IMR-90 (cell line): Measurements from ENCODE around the gene SLC49A4. TPM values are rescaled to one million over a fixed set of nuclear protein-coding genes. Genes with fewer than 3 reads are reported as not detected.

Source experiments
- ATAC-seq: fragments of 200-7000 bp; cut with Tn5 transposase; 2 replicates; pipeline ENCODE4 v1.9.1; 2020; ENCODE audit warnings: low read depth, mild to moderate bottlenecking, moderate library complexity
- BruUV-seq: library from RNA; stranded (reverse); fragments of 400-500 nt; replicated peaks from 2 replicates; lab custom pipeline; 2021; lab: Mats Ljungman, UMichigan
- CTCF ChIA-PET: fragments of 300-600 bp; formaldehyde crosslinking; extraction: SDS; loops from one replicate; lab custom pipeline; 2021; ENCODE audit warnings: antibody characterized with exemption; lab: Yijun Ruan, JAX
- POLR2A ChIA-PET: fragments of 300-600 bp; sonication (Branson Sonifier 250); formaldehyde crosslinking; loops from one replicate; lab custom pipeline; 2022; ENCODE audit warnings: antibody characterized with exemption; ENCODE audit not compliant: unreplicated experiment; lab: Charles Lee
- DNase-seq: peaks from one replicate; pipeline ENCODE4 v3.0.0; 2013
- H2AFZ ChIP-seq: replicated peaks from 2 replicates; pipeline ENCODE3; 2013; ENCODE audit warnings: low read length, mild to moderate bottlenecking; ENCODE audit not compliant: poor library complexity
- H2AK5ac ChIP-seq: 2 replicates; pipeline ENCODE4 v1.6.1; 2013; ENCODE audit warnings: low read depth, low read length, inconsistent platforms
- H2AK9ac ChIP-seq: replicated peaks from 2 replicates; pipeline ENCODE3; 2013; ENCODE audit warnings: mild to moderate bottlenecking, low read depth, low read length, moderate library complexity; ENCODE audit not compliant: poor library complexity
- H2BK120ac ChIP-seq: 2 replicates; pipeline ENCODE4 v1.6.1; 2013; ENCODE audit warnings: low read depth, low read length, inconsistent platforms
- H2BK15ac ChIP-seq: 3 replicates; pipeline ENCODE4 v1.6.1; 2013; ENCODE audit warnings: low read depth, low read length, inconsistent platforms
- H2BK20ac ChIP-seq: 2 replicates; pipeline ENCODE4 v1.6.1; 2013; ENCODE audit warnings: low read depth, mild to moderate bottlenecking, inconsistent platforms, low read length, moderate library complexity
- H2BK5ac ChIP-seq: 2 replicates; pipeline ENCODE4 v1.6.1; 2013; ENCODE audit warnings: mild to moderate bottlenecking, low read depth, low read length, inconsistent platforms; ENCODE audit not compliant: poor library complexity, severe bottlenecking
- H3K14ac ChIP-seq: replicated peaks from 2 replicates; pipeline ENCODE4 v1.6.1; 2013; ENCODE audit warnings: low read depth, low read length, inconsistent platforms
- H3K18ac ChIP-seq: 2 replicates; pipeline ENCODE4 v1.6.1; 2013; ENCODE audit warnings: low read depth, low read length, control low read depth
- H3K23ac ChIP-seq: 2 replicates; pipeline ENCODE4 v1.6.1; 2013; ENCODE audit warnings: low read depth, low read length, inconsistent platforms
- H3K27ac ChIP-seq: 2 replicates; pipeline ENCODE4 v1.5.1; 2013; ENCODE audit warnings: mild to moderate bottlenecking, control low read depth, low read length; ENCODE audit not compliant: insufficient read depth
- H3K27me3 ChIP-seq: 2 replicates; pipeline ENCODE4 v1.6.1; 2013; ENCODE audit warnings: low read length; ENCODE audit not compliant: control insufficient read depth, insufficient read depth
- H3K36me3 ChIP-seq: 2 replicates; pipeline ENCODE4 v1.6.1; 2013; ENCODE audit warnings: low read length, mixed read lengths; ENCODE audit not compliant: control insufficient read depth, insufficient read depth
- H3K4ac ChIP-seq: 2 replicates; pipeline ENCODE4 v1.6.1; 2013; ENCODE audit warnings: low read depth, low read length, inconsistent platforms
- H3K4me1 ChIP-seq: 2 replicates; pipeline ENCODE4 v1.6.1; 2013; ENCODE audit warnings: low read length, mixed read lengths; ENCODE audit not compliant: control insufficient read depth, insufficient read depth
- H3K4me2 ChIP-seq: 2 replicates; pipeline ENCODE4 v1.6.1; 2013; ENCODE audit warnings: low read depth, mild to moderate bottlenecking, control low read depth, low read length, moderate library complexity
- H3K4me3 ChIP-seq: 2 replicates; pipeline ENCODE4 v1.5.1; 2013; ENCODE audit warnings: low read depth, mild to moderate bottlenecking, control low read depth, low read length, moderate library complexity; ENCODE audit not compliant: insufficient read depth
- H3K56ac ChIP-seq: 2 replicates; pipeline ENCODE4 v1.6.1; 2013; ENCODE audit warnings: low read length, inconsistent platforms; ENCODE audit not compliant: insufficient read depth; ENCODE audit errors: extremely low read depth
- H3K79me1 ChIP-seq, 2 experiments: 2 replicates each; pipeline ENCODE4 v1.6.1; 2013; ENCODE audit warnings: low read length in 2 of 2, inconsistent platforms in 1 of 2, low read depth in 1 of 2
- H3K9ac ChIP-seq: 2 replicates; pipeline ENCODE4 v1.6.1; 2013; ENCODE audit warnings: low read depth, low read length, control low read depth
- H3K9me1 ChIP-seq: 2 replicates; pipeline ENCODE4 v1.6.1; 2013; ENCODE audit warnings: low read length, inconsistent platforms; ENCODE audit not compliant: insufficient read depth
- H3K9me3 ChIP-seq: 2 replicates; pipeline ENCODE4 v1.6.1; 2013; ENCODE audit warnings: low read length; ENCODE audit not compliant: control insufficient read depth, insufficient read depth
- H4K20me1 ChIP-seq: 2 replicates; pipeline ENCODE4 v1.6.1; 2013; ENCODE audit warnings: low read length, inconsistent platforms; ENCODE audit not compliant: insufficient read depth
- H4K5ac ChIP-seq: 2 replicates; pipeline ENCODE4 v1.6.1; 2013; ENCODE audit warnings: mild to moderate bottlenecking, low read depth, low read length, control low read depth
- H4K8ac ChIP-seq, 2 experiments: 2 replicates each; pipeline ENCODE4 v1.6.1; 2013; ENCODE audit warnings: low read depth in 2 of 2, low read length in 2 of 2, control low read depth in 1 of 2, inconsistent platforms in 1 of 2
- H4K91ac ChIP-seq: 2 replicates; pipeline ENCODE4 v1.6.1; 2013; ENCODE audit warnings: low read depth, low read length, inconsistent platforms; ENCODE audit not compliant: insufficient read depth
- CEBPB ChIP-seq: IDR thresholded peaks from 2 replicates; pipeline ENCODE4 v1.6.1; 2012; ENCODE audit warnings: low read depth, low read length, improper control_type of control experiment
- CHD1 ChIP-seq: IDR thresholded peaks from 2 replicates; pipeline ENCODE4 v1.6.1; 2012; ENCODE audit warnings: low read depth, low read length, improper control_type of control experiment
- ELK1 ChIP-seq: fragments of 150-350 bp; IDR thresholded peaks from 2 replicates; pipeline ENCODE4 v1.6.1; 2016; ENCODE audit warnings: low read depth, mild to moderate bottlenecking, low read length, moderate library complexity, borderline replicate concordance
- FOS ChIP-seq: fragments of 150-350 bp; IDR thresholded peaks from 2 replicates; pipeline ENCODE4 v1.6.1; 2016; ENCODE audit warnings: low read depth, low read length
- MAFK ChIP-seq: IDR thresholded peaks from 2 replicates; pipeline ENCODE4 v1.6.1; 2012; ENCODE audit warnings: low read depth, low read length, improper control_type of control experiment
- MAZ ChIP-seq: IDR thresholded peaks from 2 replicates; pipeline ENCODE4 v1.6.1; 2012; ENCODE audit warnings: low read depth, mild to moderate bottlenecking, low read length, improper control_type of control experiment, moderate library complexity, borderline replicate concordance
- MXI1 ChIP-seq: IDR thresholded peaks from 2 replicates; pipeline ENCODE4 v1.6.1; 2012; ENCODE audit warnings: low read depth, mild to moderate bottlenecking, low read length, moderate library complexity, borderline replicate concordance
- NFE2L2 ChIP-seq: fragments of 150-350 bp; IDR thresholded peaks from 2 replicates; pipeline ENCODE4 v1.6.1; 2016; ENCODE audit warnings: low read depth, mild to moderate bottlenecking, low read length
- POLR2A ChIP-seq: IDR thresholded peaks from 2 replicates; pipeline ENCODE4 v1.6.1; 2012; ENCODE audit warnings: mild to moderate bottlenecking, low read depth, low read length
- RAD21 ChIP-seq: IDR thresholded peaks from 2 replicates; pipeline ENCODE4 v1.6.1; 2012; ENCODE audit warnings: low read length, improper control_type of control experiment
- RCOR1 ChIP-seq: IDR thresholded peaks from 2 replicates; pipeline ENCODE4 v1.6.1; 2012; ENCODE audit warnings: mild to moderate bottlenecking, low read length, improper control_type of control experiment; ENCODE audit not compliant: insufficient replicate concordance
- RFX5 ChIP-seq: IDR thresholded peaks from 2 replicates; pipeline ENCODE4 v1.8.0; 2012; ENCODE audit warnings: low read depth, mild to moderate bottlenecking, low read length, moderate library complexity
- USF2 ChIP-seq: fragments of 150-350 bp; IDR thresholded peaks from 2 replicates; pipeline ENCODE4 v1.6.1; 2017; ENCODE audit warnings: mild to moderate bottlenecking, antibody characterized with exemption, low read length, low read depth
- WGBS, 2 experiments: methylation state at CpG; one replicate each; pipeline versions ENCODE4 v1.1.5 to v1.1.7; 2013; ENCODE audit warnings: missing lambda C conversion rate in 2 of 2; ENCODE audit not compliant: insufficient read length in 1 of 2; ENCODE audit errors: extremely low coverage in 2 of 2; 5-methylcytosine and 5-hydroxymethylcytosine counted together
- dilution Hi-C: fragments of 300-500 bp; cut with HindIII; formaldehyde crosslinking; loops from one replicate; pipeline ENCODE4 v1.14.3; 2018; ENCODE audit warnings: low sequenced_read_pairs; ENCODE audit not compliant: unreplicated experiment
- in situ Hi-C: fragments of 300-500 bp; cut with MboI; formaldehyde crosslinking; loops from 3 replicates; pipeline ENCODE4 v1.14.3; 2019; ENCODE audit warnings: low sequenced_read_pairs, inconsistent platforms, mixed read lengths
- intact Hi-C: fragments of 100-400 bp; cut with micrococcal nuclease; formaldehyde crosslinking; loops from 2 replicates; pipeline ENCODE4 v1.10.0; 2022
- polyA plus RNA-seq, 3 experiments: library from polyadenylated mRNA; depleted of rRNA; stranded (reverse); fragments of >200 nt; gene quantifications; 2 replicates each; pipeline ENCODE4 v1.2.3, GENCODE V29; 2012; ENCODE audit warnings: low replicate concordance in 1 of 3
- total RNA-seq: library from RNA; depleted of rRNA; stranded (reverse); fragments of >200 nt; gene quantifications from 2 replicates; pipeline ENCODE4 v1.2.3, GENCODE V29; 2012
- TF ChIP-seq, protein P1 (sequence below): conservative IDR thresholded peaks from 2 replicates; pipeline ENCODE4 v1.5.1; 2012; ENCODE audit warnings: mild to moderate bottlenecking, low read depth, low read length, improper control_type of control experiment

Gene SLC49A4
- total and polyA plus RNA-seq, 2 of the 4 experiments (the other 2 are of a cell fraction), result 6.5 to 6.8 TPM

GRCh38 chr3:122800031-122800430 is 5.2 kb downstream of the SLC49A4 start:
- no peak overlapping the region for H3K4me2 ChIP-seq
- H2BK120ac ChIP-seq, result no peak overlapping the region
- H3K4me3 ChIP-seq, result no peak overlapping the region
- no peak overlapping the region for H2BK5ac ChIP-seq
- no peak overlapping the region for H2AFZ ChIP-seq
- no peak overlapping the region for H2AK5ac ChIP-seq
- no peak overlapping the region for H3K56ac ChIP-seq
- no peak for TF ChIP-seq MAZ
- TF ChIP-seq RFX5, result no peak
- no peak for TF ChIP-seq USF2
- TF ChIP-seq, protein P1, sequence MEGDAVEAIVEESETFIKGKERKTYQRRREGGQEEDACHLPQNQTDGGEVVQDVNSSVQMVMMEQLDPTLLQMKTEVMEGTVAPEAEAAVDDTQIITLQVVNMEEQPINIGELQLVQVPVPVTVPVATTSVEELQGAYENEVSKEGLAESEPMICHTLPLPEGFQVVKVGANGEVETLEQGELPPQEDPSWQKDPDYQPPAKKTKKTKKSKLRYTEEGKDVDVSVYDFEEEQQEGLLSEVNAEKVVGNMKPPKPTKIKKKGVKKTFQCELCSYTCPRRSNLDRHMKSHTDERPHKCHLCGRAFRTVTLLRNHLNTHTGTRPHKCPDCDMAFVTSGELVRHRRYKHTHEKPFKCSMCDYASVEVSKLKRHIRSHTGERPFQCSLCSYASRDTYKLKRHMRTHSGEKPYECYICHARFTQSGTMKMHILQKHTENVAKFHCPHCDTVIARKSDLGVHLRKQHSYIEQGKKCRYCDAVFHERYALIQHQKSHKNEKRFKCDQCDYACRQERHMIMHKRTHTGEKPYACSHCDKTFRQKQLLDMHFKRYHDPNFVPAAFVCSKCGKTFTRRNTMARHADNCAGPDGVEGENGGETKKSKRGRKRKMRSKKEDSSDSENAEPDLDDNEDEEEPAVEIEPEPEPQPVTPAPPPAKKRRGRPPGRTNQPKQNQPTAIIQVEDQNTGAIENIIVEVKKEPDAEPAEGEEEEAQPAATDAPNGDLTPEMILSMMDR, result no peak
- TF ChIP-seq CHD1, result no peak
- TF ChIP-seq FOS, result no peak
- no peak for TF ChIP-seq CEBPB
- TF ChIP-seq ELK1, result no peak
- TF ChIP-seq POLR2A, result no peak
- TF ChIP-seq MXI1, result no peak
- TF ChIP-seq RAD21, result no peak
- no peak for TF ChIP-seq MAFK
- no peak for TF ChIP-seq RCOR1
- no peak for TF ChIP-seq NFE2L2
- WGBS, 2 experiments, result no CpG with 5 or more reads among the region's 1 CpG
- H3K36me3 ChIP-seq, result no peaks in the 10 kb centered on the region
- POLR2A ChIA-PET, result no interaction called here
- ATAC-seq (no peak), DNase-seq (no peak)
- no TSS peak for BruUV-seq
- CTCF ChIA-PET, result no interaction called here
- intact Hi-C loops (no loop called here), dilution Hi-C loops (no loop called here), in situ Hi-C loops (no loop called here)
- H3K27ac ChIP-seq, result no peak overlapping the region
- H4K5ac ChIP-seq, result no peak overlapping the region
- H3K9me1 ChIP-seq, result no peaks in the 10 kb centered on the region
- no peaks in the 10 kb centered on the region; the same call in 1 of the 2 replicates for H3K4me1 ChIP-seq
- no peak overlapping the region for H3K18ac ChIP-seq
- no peak overlapping the region for H3K9ac ChIP-seq
- no peak overlapping the region for H2AK9ac ChIP-seq
- H3K79me1 ChIP-seq, result peaks cover 9 to 28% of the 10 kb centered on the region in 2 experiments
- no peak overlapping the region for H4K8ac ChIP-seq
- no peak overlapping the region for H2BK20ac ChIP-seq
- no peaks in the 10 kb centered on the region; the same call in 1 of the 2 replicates for H4K20me1 ChIP-seq
- H3K9me3 ChIP-seq, result no peaks in the 10 kb centered on the region
- H4K91ac ChIP-seq, result no peak overlapping the region
- no peak overlapping the region for H2BK15ac ChIP-seq
- H3K23ac ChIP-seq, result no peak overlapping the region
- no peak overlapping the region for H3K4ac ChIP-seq
- no peaks in the 10 kb centered on the region for H3K27me3 ChIP-seq
- H3K14ac ChIP-seq, result no peak overlapping the region
